Vagina (tissue), 2 donors: ENCODE measurements around the gene ARL3.

Experiments used
- POLR2A ChIP-seq, 2 donors: fragments of 450-650 bp; IDR thresholded peaks; one replicate each; pipeline ENCODE4 v1.6.1; 2017; ENCODE audit warnings: antibody characterized with exemption in 2 of 2, mild to moderate bottlenecking in 2 of 2, moderate library complexity in 2 of 2
- POLR2AphosphoS5 ChIP-seq, 2 donors: sonication (generic); formaldehyde crosslinking; IDR thresholded peaks; one replicate each; pipeline ENCODE4 v1.9.0; 2017; ENCODE audit warnings: antibody characterized with exemption in 2 of 2, mild to moderate bottlenecking in 2 of 2, low read depth in 1 of 2; ENCODE audit not compliant: insufficient read depth in 1 of 2
- TF ChIP-seq, protein P1 (sequence below), 3 experiments: fragments of 450-650 bp in 2 of 3; fragments of 200-600 bp in 1 of 3; sonication (generic) in 1 of 3; IDR thresholded peaks; one replicate each; pipeline ENCODE4 v1.5.1; 2017 to 2019; ENCODE audit warnings: antibody characterized with exemption in 3 of 3, mild to moderate bottlenecking in 2 of 3, moderate library complexity in 2 of 3

DNA sequence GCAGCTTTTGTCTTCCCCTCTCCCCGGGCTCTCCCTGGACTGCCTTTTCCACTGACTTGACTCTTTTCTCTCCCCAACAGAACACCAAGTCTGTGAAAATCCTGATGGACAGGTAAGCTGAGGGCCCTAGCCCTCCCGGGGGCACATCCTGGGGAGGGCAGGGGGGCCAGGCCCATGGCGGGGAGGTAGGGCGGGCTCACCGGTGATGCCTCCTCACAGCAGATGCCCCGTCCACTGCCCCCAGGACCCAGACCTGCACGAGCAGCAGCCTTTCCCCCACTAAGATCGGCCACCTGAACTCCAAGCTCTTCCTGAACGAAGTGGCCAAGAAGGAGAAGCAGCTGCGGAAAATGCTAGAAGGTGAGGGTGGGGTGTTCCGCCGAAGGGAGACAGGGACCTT, 58.2 kb downstream of the ARL3 start:
- TF ChIP-seq, protein P1, sequence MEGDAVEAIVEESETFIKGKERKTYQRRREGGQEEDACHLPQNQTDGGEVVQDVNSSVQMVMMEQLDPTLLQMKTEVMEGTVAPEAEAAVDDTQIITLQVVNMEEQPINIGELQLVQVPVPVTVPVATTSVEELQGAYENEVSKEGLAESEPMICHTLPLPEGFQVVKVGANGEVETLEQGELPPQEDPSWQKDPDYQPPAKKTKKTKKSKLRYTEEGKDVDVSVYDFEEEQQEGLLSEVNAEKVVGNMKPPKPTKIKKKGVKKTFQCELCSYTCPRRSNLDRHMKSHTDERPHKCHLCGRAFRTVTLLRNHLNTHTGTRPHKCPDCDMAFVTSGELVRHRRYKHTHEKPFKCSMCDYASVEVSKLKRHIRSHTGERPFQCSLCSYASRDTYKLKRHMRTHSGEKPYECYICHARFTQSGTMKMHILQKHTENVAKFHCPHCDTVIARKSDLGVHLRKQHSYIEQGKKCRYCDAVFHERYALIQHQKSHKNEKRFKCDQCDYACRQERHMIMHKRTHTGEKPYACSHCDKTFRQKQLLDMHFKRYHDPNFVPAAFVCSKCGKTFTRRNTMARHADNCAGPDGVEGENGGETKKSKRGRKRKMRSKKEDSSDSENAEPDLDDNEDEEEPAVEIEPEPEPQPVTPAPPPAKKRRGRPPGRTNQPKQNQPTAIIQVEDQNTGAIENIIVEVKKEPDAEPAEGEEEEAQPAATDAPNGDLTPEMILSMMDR (IDR thresholded peaks at IDR 0.05): no peak
- TF ChIP-seq POLR2A (IDR thresholded peaks at IDR 0.05) (no peak), POLR2AphosphoS5 (IDR thresholded peaks at IDR 0.05; ENCODE audit: insufficient read depth in 1 of 2, low read depth in 1 of 2) (no peak)
